Muscle layer of duodenum (tissue), 2 donors: ENCODE results near the gene IL2RA.
A peak's percentile ranks its signal among the peaks of the same experiment; 100 is the strongest.

ENCODE experiments used
- H3K27ac ChIP-seq: one replicate; pipeline ENCODE4 v1.7.0; 2013; ENCODE audit warnings: mild to moderate bottlenecking, low read length
- H3K27me3 ChIP-seq: one replicate; pipeline ENCODE4 v1.7.0; 2013; ENCODE audit warnings: low read depth, mild to moderate bottlenecking, control low read depth, low read length
- H3K36me3 ChIP-seq, 2 donors: one replicate each; pipeline ENCODE4 v1.7.0; 2013; ENCODE audit warnings: low read length in 2 of 2, control low read depth in 1 of 2, mild to moderate bottlenecking in 1 of 2; ENCODE audit not compliant: insufficient read depth in 2 of 2, control insufficient read depth in 1 of 2
- H3K4me1 ChIP-seq, 2 donors: one replicate each; pipeline ENCODE4 v1.7.0; 2013; ENCODE audit warnings: low read length in 2 of 2, mild to moderate bottlenecking in 2 of 2, control low read depth in 1 of 2, moderate library complexity in 1 of 2; ENCODE audit not compliant: insufficient read depth in 2 of 2, control insufficient read depth in 1 of 2
- H3K4me3 ChIP-seq, 2 donors: one replicate each; pipeline ENCODE4 v1.7.0; 2013; ENCODE audit warnings: low read length in 2 of 2, low read depth in 1 of 2, mild to moderate bottlenecking in 1 of 2
- H3K9me3 ChIP-seq, 2 donors: one replicate each; pipeline ENCODE4 v1.7.0; 2013; ENCODE audit warnings: low read length in 2 of 2, control low read depth in 1 of 2, mild to moderate bottlenecking in 1 of 2; ENCODE audit not compliant: control insufficient read depth in 1 of 2
- donor health status: healthy.

IL2RA gene

GRCh38 chr10:6097063-6097462, 34.9 kb upstream of the IL2RA start:
- peaks cover 22 to 26% of the 10 kb centered on the region in 2 donors for H3K36me3 ChIP-seq
- peaks cover 0 to 11% of the 10 kb centered on the region in 2 donors for H3K4me1 ChIP-seq
- H3K27me3 ChIP-seq: no peaks in the 10 kb centered on the region
- H3K4me3 ChIP-seq: no peak overlapping the region
- no peak overlapping the region for H3K27ac ChIP-seq
- H3K9me3 ChIP-seq: no peaks in the 10 kb centered on the region

DNA sequence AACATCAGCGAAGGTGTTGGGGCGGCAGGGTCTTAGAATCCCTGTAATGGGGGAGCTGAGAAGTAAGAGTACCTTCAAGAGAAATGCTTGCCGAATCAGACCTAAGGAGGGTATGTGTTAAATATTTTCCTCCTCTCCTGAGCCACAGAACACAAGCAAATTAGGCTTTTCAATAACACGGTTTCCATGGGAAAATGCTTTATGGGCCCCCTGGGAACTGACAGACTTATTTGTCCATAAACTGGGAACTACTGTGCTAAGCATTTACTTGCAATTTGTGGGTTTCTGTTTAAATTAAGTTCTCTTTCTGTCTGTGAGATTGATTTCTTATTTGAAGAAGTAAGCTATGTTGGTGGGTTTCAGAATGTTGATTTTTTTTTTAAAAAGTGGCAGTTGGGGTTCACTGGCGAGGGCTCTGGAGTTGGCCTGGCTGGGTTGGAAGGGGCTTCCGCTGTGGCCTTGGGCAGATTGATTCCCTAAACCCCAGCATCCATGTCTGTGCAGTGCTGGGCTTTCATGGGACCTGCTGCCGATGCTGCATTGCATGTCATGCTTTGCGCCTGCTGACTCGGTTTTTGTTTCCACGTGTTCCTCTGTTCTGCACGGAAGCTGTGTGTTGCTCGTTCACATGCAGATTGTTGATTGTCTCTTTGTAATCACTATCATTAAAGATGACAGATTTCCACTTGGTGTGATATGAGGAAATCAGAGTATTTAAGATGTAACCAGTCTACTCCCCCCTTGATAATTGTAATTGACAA, 33.8 kb upstream of the IL2RA start:
- H3K4me1 ChIP-seq: peaks cover 5 to 21% of the 10 kb centered on the region in 2 donors
- no peak overlapping the region for H3K27ac ChIP-seq
- H3K36me3 ChIP-seq: peaks cover 12 to 16% of the 10 kb centered on the region in 2 donors
- no peaks in the 10 kb centered on the region for H3K9me3 ChIP-seq
- H3K4me3 ChIP-seq: no peak overlapping the region
- no peaks in the 10 kb centered on the region for H3K27me3 ChIP-seq

- Histone ChIP-seq H3K9me3 (no peaks in the 10 kb centered on the region), H3K36me3 (peaks cover 8 to 9% of the 10 kb centered on the region in 2 donors), H3K4me1 (peaks cover 11 to 37% of the 10 kb centered on the region in 2 donors), H3K4me3 (no peak overlapping the region), H3K27ac (no peak overlapping the region), H3K27me3 (no peaks in the 10 kb centered on the region)
Measured at GRCh38 chr10:6092731-6093130, 30.6 kb upstream of the IL2RA start.

- Histone ChIP-seq H3K4me1 (peaks cover 11 to 41% of the 10 kb centered on the region in 2 donors), H3K9me3 (no peaks in the 10 kb centered on the region), H3K27me3 (no peaks in the 10 kb centered on the region), H3K27ac (no peak overlapping the region), H3K36me3 (no peaks in the 10 kb centered on the region), H3K4me3 (no peak overlapping the region)
Measured at GRCh38 chr10:6091630-6092029, 29.5 kb upstream of the IL2RA start.

GRCh38 chr10:6089334-6090219, 27.4 kb upstream of the IL2RA start:
- Histone ChIP-seq H3K36me3 (no peaks in the 10 kb centered on the region), H3K4me3 (peak overlapping the region; percentile 77 to 93), H3K4me1 (peaks cover 11 to 35% of the 10 kb centered on the region in 2 donors)

DNA sequence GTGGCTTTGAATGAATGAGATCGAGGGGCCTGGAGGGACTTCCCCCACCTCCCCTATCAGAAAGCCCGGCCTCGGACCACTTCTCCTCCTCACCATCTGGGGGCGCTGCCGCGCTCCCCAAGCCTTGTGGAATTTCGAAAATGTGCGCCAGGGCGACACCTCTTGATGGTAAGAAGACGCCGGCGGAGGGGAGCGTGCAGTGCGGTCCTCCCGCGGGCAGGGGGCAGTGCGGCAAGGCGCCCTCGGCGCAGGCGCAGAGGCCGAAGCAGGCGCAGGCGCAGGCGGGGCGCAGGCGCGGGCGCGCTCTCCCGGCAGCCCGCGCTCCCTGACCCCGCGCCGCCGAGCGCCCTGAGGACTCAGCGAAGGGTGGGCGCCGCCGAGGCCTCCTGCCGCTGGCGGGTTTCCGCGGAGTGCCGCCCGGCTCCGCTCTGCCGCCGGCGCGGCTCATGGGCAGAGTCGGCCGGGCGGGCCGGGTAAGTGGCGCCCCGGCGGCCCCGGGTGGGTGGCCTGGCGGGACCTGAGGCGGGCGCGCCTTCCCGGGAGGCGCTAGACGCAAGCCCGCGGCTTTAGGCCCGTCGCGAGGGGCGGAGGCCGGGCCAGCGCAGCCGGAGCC, 26.7 kb upstream of the IL2RA start, which contains the start of gene RBM17:
RBM17 (plus strand) TSS at position 314 of the 613 bp plus-strand sequence. CDS start 8,032 bp downstream, outside the sequence.
- Histone ChIP-seq H3K27ac (peak within 1 kb of the TSS; percentile 78), H3K27me3 (peaks cover 4% of the 10 kb centered on the region), H3K9me3 (no peaks in the 10 kb centered on the region), H3K4me1 (peaks cover 11 to 35% of the 10 kb centered on the region in 2 donors), H3K4me3 (peak within 1 kb of the TSS; percentile 77 to 93), H3K36me3 (no peaks in the 10 kb centered on the region)

More at GRCh38 chr10:6089334-6090219, 27.4 kb upstream of the IL2RA start:
- no peaks in the 10 kb centered on the region for H3K9me3 ChIP-seq
- H3K27ac ChIP-seq: peak overlapping the region; percentile 78
- H3K27me3 ChIP-seq: no peaks in the 10 kb centered on the region

- peaks cover 10 to 30% of the 10 kb centered on the region in 2 donors for H3K4me1 ChIP-seq
- no peaks in the 10 kb centered on the region for H3K9me3 ChIP-seq
- no peaks in the 10 kb centered on the region for H3K36me3 ChIP-seq
- H3K27ac ChIP-seq: no peak overlapping the region
- H3K4me3 ChIP-seq: peak overlapping the region; percentile 19 to 38
- peaks cover 11% of the 10 kb centered on the region for H3K27me3 ChIP-seq
Measured at GRCh38 chr10:6086375-6087233, 24.4 kb upstream of the IL2RA start.

- H3K36me3 ChIP-seq: no peaks in the 10 kb centered on the region
- no peak overlapping the region for H3K4me3 ChIP-seq
- H3K9me3 ChIP-seq: no peaks in the 10 kb centered on the region
- no peak overlapping the region for H3K27ac ChIP-seq
- peaks cover 0 to 14% of the 10 kb centered on the region in 2 donors for H3K4me1 ChIP-seq
- H3K27me3 ChIP-seq: peaks cover 11% of the 10 kb centered on the region
Measured at GRCh38 chr10:6083523-6084475, 21.6 kb upstream of the IL2RA start.

- Histone ChIP-seq H3K4me3 (no peak overlapping the region), H3K27me3 (peaks cover 11% of the 10 kb centered on the region), H3K4me1 (peaks cover 0 to 9% of the 10 kb centered on the region in 2 donors), H3K9me3 (no peaks in the 10 kb centered on the region), H3K27ac (no peak overlapping the region), H3K36me3 (no peaks in the 10 kb centered on the region)
Measured at GRCh38 chr10:6082496-6083395, 20.6 kb upstream of the IL2RA start.
